Dendritic cell treated with granulocyte-macrophage colony-stimulating factor and Interleukin-4, amounts not matched to agents 40 ng/mL and 50 ng/mL, for 4 days (primary cell): ENCODE measurements around the gene TMEM236.

ENCODE experiments used
- H3K27ac Mint-ChIP-seq: one replicate; pipeline ENCODE4 v1.8.0; 2022; ENCODE audit warnings: mild to moderate bottlenecking, mixed read lengths
- H3K27me3 Mint-ChIP-seq: one replicate; pipeline ENCODE4 v1.8.0; 2022; ENCODE audit warnings: mild to moderate bottlenecking, mixed read lengths
- H3K36me3 Mint-ChIP-seq: one replicate; pipeline ENCODE4 v1.8.0; 2022; ENCODE audit warnings: low read depth, mixed read lengths
- H3K4me1 Mint-ChIP-seq: one replicate; pipeline ENCODE4 v1.8.0; 2022; ENCODE audit warnings: low read depth, mixed read lengths
- H3K4me3 Mint-ChIP-seq: one replicate; pipeline ENCODE4 v1.8.0; 2022; ENCODE audit warnings: mild to moderate bottlenecking, moderate library complexity, mixed read lengths
- H3K9me3 Mint-ChIP-seq: one replicate; pipeline ENCODE4 v1.8.0; 2022; ENCODE audit warnings: mixed read lengths
- intact Hi-C: fragments of 100-400 bp; cut with micrococcal nuclease; formaldehyde crosslinking; loops from one replicate; pipeline ENCODE4 v1.15.0; 2022

TMEM236 gene

GRCh38 chr10:17833656-17834055 lies 81.7 kb downstream of the TMEM236 start:
- no peak overlapping the region for H3K4me3 Mint-ChIP-seq
- intact Hi-C loops, result no loop called here
- peaks cover 78% of the 10 kb centered on the region for H3K4me1 Mint-ChIP-seq
- peak overlapping the region; percentile 74 for H3K27ac Mint-ChIP-seq
- H3K9me3 Mint-ChIP-seq, result no peaks in the 10 kb centered on the region
- H3K27me3 Mint-ChIP-seq, result no peaks in the 10 kb centered on the region
- H3K36me3 Mint-ChIP-seq, result peaks cover 92% of the 10 kb centered on the region

GRCh38 chr10:17835688-17836087 lies 83.7 kb downstream of the TMEM236 start:
- peaks cover 85% of the 10 kb centered on the region for H3K36me3 Mint-ChIP-seq

GRCh38 chr10:17836942-17837341 lies 84.9 kb downstream of the TMEM236 start:
- intact Hi-C loops, result no loop called here
- Mint-ChIP-seq H3K4me3 (peak overlapping the region; percentile 45), H3K27ac (peak overlapping the region; percentile 88), H3K27me3 (no peaks in the 10 kb centered on the region), H3K36me3 (peaks cover 88% of the 10 kb centered on the region), H3K4me1 (peaks cover 70% of the 10 kb centered on the region), H3K9me3 (no peaks in the 10 kb centered on the region)

More at GRCh38 chr10:17835688-17836087, 83.7 kb downstream of the TMEM236 start:
- Mint-ChIP-seq H3K9me3 (no peaks in the 10 kb centered on the region), H3K4me3 (peak overlapping the region; percentile 23), H3K4me1 (peaks cover 67% of the 10 kb centered on the region), H3K27me3 (no peaks in the 10 kb centered on the region), H3K27ac (peak overlapping the region; percentile 88)
- intact Hi-C loops, result no loop called here

- Mint-ChIP-seq H3K4me3 (peak overlapping the region; percentile 42), H3K4me1 (peaks cover 64% of the 10 kb centered on the region), H3K36me3 (peaks cover 88% of the 10 kb centered on the region), H3K27ac (peak overlapping the region; percentile 88), H3K9me3 (no peaks in the 10 kb centered on the region), H3K27me3 (no peaks in the 10 kb centered on the region)
- intact Hi-C loops, result no loop called here
These were observed 86.2 kb downstream of the TMEM236 start for GRCh38 chr10:17838080-17838648.

GRCh38 chr10:17841050-17841449 lies 89.0 kb downstream of the TMEM236 start:
- intact Hi-C loops, result no loop called here
- no peaks in the 10 kb centered on the region for H3K9me3 Mint-ChIP-seq

GRCh38 chr10:17842641-17843040 lies 90.6 kb downstream of the TMEM236 start:
- intact Hi-C loops, result no loop called here
- Mint-ChIP-seq H3K4me3 (no peak overlapping the region), H3K9me3 (no peaks in the 10 kb centered on the region), H3K27me3 (no peaks in the 10 kb centered on the region), H3K36me3 (peaks cover 92% of the 10 kb centered on the region), H3K4me1 (peaks cover 34% of the 10 kb centered on the region), H3K27ac (no peak overlapping the region)

More at GRCh38 chr10:17841050-17841449, 89.0 kb downstream of the TMEM236 start:
- Mint-ChIP-seq H3K27me3 (no peaks in the 10 kb centered on the region), H3K4me1 (peaks cover 38% of the 10 kb centered on the region), H3K4me3 (no peak overlapping the region), H3K27ac (peak overlapping the region; percentile 46), H3K36me3 (peaks cover 88% of the 10 kb centered on the region)

GRCh38 chr10:17847585-17848296 lies 95.7 kb downstream of the TMEM236 start:
- Mint-ChIP-seq H3K9me3 (no peaks in the 10 kb centered on the region), H3K36me3 (peaks cover 95% of the 10 kb centered on the region), H3K27ac (peak overlapping the region; percentile 56), H3K4me3 (no peak overlapping the region), H3K27me3 (no peaks in the 10 kb centered on the region), H3K4me1 (peaks cover 37% of the 10 kb centered on the region)
- intact Hi-C loops, result no loop called here

GRCh38 chr10:17848646-17849045 lies 96.6 kb downstream of the TMEM236 start:
- Mint-ChIP-seq H3K27me3 (no peaks in the 10 kb centered on the region), H3K4me1 (peaks cover 40% of the 10 kb centered on the region), H3K36me3 (peaks cover 95% of the 10 kb centered on the region), H3K4me3 (no peak overlapping the region), H3K27ac (peak overlapping the region; percentile 59), H3K9me3 (no peaks in the 10 kb centered on the region)
- intact Hi-C loops, result no loop called here
